HG03025 (cell line): ENCODE measurements around the gene BRK1.
"Not testable (repeated sequence)": the region's sequence is repeated elsewhere in the genome, so short reads cannot be mapped to it uniquely, and the experiment has no call there.

Experiments used
- ATAC-seq: cut with Tn5 transposase; IDR thresholded peaks from one replicate; pipeline ENCODE4 v1.9.1; 2021; ENCODE audit warnings: mild to moderate bottlenecking, moderate library complexity; ENCODE audit not compliant: unreplicated experiment, low FRiP score

BRK1 gene

DNA sequence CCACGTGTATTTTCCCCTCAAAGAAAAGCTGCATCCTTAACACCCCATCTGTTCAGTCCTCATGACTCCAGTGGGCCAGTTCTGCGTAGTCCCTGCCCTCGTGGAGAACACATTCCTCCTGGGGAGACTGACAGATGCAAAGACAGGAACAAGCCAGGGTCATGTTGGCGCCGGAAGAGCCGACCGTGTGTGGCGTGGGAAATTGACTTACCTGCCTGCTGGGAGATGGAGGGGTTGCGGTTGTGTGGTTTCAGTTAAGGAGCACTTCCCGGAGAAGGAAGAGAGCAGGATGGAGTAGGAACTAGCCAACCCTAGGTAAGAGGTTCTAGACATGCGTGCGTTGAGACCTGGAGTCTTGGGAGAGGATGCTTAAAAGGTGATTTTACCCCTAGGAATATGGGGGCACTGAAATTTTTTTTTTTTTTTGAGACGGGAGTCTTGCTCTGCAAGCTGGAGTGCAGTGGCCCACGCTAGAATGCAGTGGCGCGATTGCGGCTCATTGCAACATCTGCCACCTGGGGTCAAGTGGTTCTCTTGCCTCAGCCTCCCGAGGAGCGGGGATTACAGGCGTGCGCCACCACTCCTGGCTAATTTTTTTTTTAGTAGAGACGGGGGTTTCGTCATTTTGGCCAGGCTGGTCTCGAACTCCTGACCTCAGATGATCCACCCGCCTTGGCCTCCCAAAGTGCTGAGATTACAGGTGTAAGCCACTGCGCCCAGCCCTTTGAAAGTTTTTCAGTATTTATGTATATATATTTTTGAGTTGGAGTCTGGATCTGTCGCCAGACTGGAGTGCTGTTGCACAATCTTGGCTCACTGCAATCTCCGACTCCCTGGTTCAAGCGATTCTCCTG lies 27.5 kb downstream of the BRK1 start:
- no peak for ATAC-seq

DNA sequence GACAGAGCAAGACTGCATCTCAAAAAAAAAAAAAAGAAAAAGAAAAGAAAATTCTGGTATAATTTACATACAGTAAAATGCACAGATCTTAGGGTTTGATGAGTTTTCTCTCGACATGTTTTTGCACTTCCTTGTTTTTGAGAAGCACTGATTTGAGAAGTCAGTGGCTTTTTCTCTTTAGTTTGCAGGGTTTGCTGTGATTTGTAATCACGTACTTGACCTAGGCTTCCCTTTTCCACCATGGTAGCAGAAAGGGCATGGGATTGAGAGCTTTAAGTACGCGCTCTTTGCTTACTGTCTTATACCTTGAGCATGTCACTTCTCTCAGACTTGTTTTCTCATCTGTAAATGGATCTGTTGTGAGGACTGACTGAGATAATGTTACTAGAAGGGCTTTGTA lies 30.2 kb downstream of the BRK1 start:
- ATAC-seq = no peak

DNA sequence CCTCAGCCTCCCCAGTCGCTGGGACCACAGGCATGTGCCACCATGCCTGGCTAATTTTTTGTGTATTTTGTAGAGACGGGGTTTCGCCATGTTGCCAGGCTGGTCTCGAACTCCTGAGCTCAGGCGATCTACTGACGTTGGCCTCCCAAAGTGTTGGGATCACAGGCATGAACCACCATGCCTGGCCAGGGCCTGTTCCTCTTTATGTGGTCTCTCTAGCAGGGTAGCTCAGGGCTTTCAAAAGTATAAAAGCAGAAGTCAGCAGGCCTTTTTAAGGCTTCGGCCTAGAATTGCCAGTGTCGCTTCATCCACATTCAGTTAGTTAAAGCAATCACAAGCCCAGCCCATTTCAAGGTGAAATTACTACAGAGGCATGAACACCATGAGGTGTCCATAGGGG lies 33.8 kb downstream of the BRK1 start:
- no peak for ATAC-seq

DNA sequence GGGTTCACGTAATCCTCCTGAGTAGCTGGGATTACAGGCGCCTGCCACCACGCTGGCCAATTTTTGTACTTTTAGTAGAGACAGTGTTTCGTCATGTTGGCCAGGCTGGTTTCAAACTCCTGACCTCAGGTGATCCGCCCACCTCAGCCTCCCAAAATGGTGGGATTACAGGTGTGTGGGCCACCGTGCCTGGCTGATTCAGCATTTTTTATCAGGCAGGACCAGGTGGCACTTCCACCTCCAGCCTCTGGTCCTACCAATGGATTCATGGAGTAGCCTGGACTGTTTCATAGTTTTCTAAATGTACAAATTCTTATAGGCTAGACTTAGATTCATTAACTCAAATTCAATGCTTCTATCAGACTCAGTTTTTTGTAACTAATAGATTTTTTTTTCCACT lies 35.5 kb downstream of the BRK1 start:
- no peak for ATAC-seq

DNA sequence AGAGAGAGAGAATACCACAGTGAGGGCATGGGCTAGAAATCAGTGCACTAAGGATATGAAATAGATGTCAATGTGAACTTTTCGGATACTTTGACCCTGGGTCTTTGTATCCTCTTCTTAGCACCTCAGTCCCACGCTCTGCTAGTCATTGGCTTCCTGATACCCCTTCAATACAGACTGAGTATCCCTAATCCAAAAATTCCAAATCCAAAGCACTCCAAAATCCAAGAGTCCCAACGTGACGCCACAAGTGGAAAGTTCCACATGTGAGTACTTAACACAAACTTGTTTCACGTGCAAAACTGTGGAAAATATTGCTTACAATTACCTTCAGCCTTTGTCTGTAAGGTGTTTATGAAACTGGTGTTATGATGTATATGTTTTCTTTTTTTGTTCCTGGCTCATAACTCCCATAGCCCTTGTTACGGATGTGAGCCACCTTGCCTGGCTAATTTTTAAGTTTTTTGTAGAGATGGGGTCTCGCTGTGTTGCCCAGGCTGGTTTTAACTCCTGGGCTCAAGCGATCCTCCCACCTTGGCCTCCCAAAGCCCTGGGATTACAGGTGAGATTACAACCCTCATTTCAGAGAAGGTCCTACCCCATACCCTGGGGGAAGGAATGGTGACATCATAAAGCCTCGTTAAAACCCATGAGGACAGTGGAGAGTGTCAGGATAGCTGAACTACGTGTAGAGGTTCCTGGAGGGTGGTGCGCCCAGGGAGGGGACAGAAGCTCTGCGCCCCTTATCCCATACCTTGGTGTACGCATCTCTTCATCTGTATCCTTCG lies 39.1 kb downstream of the BRK1 start:
- no peak for ATAC-seq

DNA sequence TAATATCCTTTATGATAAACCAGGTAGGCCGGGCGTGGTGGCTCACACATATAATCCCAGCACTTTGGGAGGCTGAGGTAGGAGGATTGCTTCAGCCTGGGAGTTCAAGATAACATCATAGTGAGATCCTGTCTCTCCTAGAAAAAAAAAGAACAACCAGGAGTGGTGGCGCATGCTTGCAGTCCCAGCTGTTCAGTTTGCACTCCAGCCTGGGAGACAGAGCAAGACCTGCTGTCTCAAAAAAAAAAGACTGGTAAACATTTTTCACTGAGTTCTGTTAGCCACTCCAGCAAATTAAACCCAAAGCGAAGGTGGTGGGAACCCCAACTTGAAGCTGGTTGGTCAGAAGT lies 39.6 kb downstream of the BRK1 start:
- ATAC-seq = no peak

DNA sequence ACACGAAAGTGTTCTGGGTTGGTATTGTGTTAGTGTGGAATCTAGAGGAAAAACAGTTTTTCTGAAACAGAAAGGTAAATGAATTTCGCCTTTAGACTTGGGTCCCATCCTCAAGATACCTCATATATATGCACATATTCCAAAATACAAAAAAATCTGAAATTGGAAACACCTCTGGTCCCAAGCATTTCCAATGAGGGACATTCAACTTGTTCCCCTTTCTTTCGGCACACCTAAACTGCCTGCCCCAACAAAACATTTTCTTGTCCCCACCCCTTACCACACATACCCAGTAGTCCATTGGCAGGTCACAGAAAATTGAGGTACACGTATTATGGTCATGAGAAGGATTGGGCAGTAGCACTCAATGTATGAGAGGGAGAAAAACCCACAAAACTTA lies 40.2 kb downstream of the BRK1 start:
- ATAC-seq = no peak

DNA sequence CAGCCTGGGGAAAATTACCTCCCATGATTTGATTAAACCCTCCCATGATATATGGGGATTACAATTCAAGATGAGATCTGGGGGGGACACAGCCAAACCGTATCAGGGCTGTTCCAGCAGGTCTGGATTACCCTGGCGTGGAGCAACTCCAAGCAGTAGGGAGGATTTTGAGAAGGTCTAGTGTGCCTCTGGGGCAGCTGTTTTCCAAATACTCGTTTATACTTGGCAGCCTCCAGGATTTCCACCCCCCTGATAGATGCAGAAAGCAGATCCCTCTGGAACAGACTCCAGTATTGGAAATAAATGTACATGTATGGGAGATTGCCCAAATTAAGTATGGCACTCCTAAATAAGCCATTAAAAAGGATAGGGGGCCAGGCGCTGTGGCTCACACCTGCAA lies 41.6 kb downstream of the BRK1 start:
- ATAC-seq = no peak

DNA sequence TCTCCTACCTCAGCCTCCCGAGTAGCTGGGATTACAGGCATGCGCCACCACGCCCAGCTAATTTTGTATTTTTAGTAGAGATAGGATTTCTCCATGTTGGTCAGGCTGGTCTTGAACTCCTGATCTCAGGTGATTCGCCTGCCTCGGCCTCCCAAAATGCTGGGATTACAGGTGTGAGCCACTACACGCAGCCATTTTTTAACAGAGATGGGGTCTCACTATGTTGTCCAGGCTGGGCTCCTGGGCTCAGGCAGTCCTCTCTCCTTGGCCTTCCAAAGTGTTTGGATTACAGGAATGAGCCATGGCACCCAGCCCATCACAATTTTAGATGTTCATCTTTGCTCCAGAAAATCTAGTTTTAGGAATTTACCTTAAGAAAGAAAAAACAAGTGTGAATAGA lies 43.1 kb downstream of the BRK1 start:
- ATAC-seq = not testable (repeated sequence)

DNA sequence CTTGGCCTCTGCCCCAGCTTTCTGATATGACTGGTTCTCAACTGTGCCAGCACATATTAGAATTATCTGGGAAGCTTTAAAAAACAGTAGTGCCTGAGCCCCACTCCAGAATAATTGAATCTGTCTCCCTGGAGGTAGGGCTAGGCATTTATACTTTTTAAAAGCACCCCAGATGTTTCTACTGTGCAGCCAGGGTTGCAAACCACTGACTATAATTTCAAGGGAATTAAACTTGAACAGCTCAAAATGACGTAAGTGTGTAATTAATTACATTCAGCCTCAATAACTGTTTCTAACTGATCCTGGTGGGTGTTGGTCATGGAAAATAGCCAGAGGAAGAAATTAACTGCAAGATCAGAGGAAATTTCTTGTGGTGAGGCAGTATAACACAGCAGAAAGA lies 44.9 kb downstream of the BRK1 start:
- no peak for ATAC-seq

DNA sequence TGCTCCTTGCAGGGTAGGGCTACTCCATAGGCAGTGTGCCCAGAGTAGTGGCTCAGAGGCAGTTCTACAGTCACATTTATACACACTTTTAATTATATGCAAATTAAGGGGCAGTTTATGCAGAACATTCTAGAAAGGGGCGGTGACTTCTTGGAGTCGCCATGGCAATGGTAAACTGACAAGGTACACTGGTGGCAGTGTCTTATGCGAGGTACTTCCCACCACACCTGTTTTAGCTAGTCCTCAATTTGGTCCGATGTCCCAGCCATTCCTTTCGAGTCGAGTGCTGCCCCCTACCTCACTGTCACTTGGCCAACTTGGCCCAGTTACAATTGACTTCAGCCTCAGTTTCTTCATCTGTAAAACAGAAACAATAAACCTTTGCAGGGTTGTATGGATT lies 45.5 kb downstream of the BRK1 start:
- ATAC-seq = no peak

DNA sequence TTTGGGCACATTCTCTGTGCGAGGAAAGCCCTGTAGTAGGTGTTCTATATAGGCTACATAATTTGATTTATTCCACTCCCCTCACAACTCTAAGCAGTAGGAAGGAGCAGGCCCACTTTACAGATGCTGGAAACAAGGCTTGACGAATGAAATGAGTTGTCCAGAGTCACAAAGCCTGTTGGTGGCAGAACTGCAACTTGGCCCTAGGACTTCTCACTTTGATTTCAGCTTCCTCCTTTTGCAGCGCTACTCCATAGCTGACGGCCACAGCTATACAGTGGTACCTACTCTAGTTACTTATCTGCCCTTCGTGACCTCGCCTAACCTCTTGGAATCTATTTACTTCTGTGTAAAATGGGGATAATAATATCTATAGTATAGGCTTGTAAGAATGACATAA lies 46.7 kb downstream of the BRK1 start:
- no peak for ATAC-seq

DNA sequence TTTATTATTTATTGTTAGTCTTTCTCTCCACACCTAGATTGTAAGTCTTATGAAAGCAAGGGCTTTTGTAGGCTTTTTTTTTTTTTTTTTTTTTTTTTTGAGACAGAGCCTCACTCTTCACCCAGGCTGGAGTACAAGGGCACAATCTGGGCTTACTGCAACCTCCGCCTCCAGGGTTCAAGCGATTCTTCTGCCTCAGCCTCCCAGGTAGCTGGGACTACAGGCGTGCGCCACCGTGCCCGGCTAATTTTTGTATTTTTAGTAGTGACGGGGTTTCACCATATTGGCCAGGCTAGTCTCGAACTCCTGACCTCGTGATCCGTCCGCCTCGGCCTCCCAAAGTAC lies 48.7 kb downstream of the BRK1 start:
- ATAC-seq = not testable (repeated sequence)

DNA sequence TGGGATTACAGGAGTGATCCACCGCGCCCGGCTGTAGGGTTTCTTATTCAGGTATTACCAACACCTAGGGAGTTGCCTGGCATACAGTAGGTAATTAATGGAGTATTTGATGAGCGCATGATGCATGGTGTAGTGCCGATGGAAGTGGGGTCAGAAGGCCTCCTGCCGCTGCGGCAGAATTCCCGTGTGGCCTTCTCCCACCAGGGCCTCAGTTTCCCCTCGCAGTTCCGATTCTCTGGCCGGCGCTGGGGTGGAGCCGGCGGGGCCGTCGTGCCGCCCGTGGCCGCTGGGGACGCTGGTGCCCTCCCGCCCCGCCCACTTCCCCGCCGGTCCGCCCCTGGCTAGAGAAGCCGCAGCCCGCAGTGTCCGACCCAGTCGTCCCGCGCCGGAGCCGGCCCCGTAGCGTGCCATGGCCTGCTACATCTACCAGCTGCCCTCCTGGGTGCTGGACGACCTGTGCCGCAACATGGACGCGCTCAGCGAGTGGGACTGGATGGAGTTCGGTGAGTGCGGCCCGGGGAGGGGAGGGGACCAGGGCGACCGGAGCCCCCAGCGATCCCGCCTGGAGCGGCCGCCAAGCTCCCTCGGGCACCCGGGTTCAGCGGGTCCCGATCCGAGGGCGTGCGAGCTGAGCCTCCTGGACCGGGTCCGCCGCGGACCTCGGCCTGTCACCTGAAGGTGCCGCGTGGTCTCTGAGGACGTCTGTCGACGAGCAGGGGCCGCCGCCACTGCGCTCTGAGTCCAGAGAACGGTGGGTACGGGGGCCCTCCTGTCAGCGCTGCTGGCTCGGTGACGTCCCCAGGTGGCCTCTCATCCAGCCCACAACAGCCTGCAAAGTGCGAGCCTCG lies 49.3 kb downstream of the BRK1 start, which contains the start of gene IRAK2:
Gene IRAK2 (plus strand): TSS at position 374 of the 848 bp plus-strand sequence. CDS start 36 bp downstream, at position 410.
- peak; percentile 62 for ATAC-seq

DNA sequence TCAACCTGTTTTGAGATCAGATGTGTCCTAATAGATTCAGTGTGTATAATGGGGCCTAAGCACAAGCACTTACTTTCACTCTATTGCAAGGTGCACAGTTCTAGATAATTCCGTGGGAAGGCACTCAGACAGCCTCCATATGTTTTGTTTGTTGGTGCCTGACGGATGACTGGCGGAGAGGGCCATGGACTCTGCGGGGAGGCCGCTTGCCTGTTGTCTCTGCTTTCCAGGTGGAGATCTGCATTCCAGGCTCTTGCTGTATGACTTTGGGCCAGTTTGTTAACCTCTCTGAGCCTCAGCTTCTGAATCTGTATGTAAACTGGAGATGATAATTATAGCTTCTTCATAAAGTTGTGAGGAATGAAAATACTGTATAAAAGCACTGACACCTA lies 50.7 kb downstream of the BRK1 start:
- ATAC-seq = no peak

DNA sequence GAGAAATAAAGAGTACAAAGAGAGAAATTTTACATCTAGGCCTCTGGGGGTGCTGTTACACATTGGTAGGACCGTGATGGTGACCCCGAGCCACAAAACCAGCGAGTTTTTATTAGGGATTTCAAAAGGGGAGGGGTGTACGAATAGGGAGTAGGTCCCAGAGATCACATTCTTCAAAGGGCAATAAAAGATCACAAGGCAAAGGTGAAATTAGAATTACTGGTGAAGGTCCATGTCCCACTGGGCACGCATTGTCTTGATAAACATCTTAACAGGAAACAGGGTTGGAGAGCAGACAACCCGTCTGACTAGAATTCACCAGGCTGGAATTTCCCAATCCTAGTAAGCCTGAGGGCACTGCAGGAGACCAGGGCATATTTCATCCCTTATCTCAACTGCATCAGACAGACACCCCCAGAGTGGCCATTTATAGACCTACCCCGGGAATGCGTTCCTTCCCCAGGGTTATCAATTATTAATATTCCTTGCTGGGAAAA lies 53.6 kb downstream of the BRK1 start:
- ATAC-seq = no peak

DNA sequence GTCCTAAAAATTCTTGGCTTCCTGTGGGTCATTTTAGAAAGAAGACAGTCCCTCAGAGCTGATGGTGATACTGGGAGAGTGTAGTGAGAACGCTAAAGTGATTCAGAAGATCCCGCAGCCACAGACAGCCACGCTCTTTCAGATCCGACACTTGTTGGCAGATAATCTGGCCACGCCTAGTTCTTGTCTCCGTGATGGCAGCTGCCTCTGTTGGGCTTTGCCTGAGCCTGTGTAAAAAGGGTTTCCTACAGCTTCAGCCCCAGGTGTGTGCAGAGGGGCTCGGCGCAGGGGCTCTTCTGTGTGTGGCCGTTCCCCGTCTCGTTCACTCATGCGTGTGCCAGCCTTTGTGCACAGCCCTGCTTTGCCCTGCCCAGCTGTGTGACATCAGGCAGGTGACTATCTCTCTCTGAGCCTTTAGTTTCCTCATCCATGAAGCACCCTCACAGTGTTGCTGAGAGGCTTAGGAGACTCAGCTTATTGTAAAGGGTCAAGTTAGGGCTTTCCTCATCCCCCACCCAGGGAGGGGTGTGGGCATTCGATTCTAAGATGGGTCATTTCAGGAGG lies 55.5 kb downstream of the BRK1 start:
- ATAC-seq = no peak

DNA sequence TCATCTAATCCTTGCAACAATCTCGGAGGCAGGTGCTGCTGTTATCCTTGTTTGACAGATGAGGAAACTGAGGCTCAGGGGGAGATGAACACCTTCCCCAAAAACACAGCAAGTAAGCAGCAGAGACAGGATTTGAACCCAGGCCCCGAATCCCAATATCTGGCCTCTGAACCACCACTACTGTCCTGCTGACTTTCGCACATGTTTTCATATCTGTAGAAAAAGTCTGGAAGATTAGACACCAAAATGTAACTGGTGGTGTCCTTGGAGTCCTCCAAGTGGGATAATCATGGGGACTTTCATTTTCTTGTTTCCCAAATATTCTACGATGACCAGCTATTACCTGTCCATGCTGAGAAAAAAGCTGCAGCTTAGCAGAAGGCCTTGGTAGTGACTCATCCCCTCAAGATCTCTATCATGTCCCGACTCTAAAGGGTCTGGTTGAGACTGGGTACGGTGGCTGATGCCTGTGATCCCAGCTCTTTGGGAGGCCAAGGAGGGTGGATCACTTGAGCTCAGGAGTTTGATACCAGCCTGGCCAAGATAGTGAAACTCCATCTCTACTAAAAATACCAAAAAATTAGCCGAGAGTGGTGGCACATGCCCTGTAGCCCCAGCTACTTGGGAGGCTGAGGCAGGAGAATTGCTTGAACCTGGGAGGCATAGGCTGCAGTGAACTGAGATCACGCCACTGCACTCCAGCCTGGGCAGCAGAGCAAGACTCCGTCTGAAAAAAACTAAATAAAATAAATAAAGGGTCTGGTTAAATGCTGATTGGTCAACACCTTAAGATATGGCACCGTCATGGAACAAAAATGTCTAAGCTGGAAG lies 57.8 kb downstream of the BRK1 start:
- ATAC-seq = no peak

DNA sequence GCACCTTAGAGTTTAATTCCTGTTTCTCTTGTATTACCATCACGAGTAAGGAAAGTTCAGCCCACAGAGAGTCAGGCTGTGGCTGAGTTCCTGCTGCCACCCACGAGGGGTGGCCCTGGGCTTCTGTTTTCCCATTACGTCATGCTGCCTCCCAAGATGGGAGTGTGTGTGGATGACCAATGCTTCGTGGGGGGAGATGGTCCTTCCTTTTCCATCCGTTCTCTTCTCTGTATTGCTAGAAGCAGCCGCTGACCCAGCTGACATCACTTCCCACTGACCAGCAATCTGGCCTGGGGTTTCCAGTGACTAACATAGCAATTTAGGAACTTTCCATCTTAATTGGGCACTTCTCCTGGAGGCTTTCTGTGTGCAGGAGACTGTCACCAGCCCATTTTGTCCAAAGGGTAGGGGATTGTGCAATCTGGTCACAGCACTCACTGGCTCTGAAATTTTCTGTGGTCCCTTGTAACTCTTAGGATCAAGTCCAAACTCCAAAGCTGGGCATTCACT lies 58.5 kb downstream of the BRK1 start:
- ATAC-seq = no peak
